Activated CD4-positive, alpha-beta T cell treated with anti-CD3 and anti-CD28 coated beads for 48 hours (primary cell): ENCODE measurements around the gene PYGB.

Source experiments
- DNase-seq: peaks from one replicate; pipeline ENCODE4 v3.0.0-alpha.2; 2020

PYGB gene

DNA sequence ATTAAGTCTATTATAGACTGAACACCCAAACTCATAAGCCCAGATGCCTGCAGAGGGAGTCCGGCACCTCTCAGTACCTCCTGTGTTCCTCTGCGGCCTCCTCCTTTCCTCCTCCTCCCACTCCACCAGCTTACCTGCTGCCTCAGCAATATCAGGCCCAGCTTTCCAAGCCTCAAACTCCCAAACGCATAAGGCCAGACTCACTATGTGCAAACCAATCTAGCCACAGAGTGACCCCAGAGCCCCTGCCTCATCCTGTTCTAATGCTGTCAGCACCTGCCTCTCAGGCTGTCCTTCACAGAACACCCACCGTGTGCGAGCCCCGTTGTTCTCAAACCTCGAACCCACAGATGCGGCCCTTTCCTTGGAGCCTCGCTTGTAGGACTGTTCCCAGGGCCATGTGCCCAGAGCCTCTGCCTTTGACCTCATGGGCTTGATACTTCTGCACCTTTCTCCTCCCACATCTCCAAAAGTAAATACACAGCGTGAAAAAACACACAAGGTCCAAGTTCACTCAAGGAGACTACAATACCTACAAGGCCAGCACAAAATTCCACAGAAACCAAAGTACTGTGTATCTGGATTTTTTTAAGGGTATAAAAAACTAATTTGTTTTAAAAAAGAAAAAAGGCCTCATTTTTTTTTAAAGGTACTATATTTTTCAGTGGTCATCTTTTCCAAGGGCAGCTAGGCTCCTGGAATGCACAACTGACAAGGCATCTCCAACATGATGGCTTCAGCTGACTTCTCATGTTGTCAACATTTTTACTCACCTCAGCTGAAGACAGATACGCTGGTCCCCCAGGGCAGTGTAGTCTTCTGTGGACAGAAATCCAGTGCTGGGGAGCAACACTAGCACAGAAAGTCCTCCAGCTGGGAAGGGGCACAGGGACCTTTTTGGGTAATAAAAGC, 90.5 kb downstream of the PYGB start:
- DNase-seq, result no peak

GRCh38 chr20:25339608-25340007, 91.7 kb downstream of the PYGB start:
- DNase-seq, result no peak

DNA sequence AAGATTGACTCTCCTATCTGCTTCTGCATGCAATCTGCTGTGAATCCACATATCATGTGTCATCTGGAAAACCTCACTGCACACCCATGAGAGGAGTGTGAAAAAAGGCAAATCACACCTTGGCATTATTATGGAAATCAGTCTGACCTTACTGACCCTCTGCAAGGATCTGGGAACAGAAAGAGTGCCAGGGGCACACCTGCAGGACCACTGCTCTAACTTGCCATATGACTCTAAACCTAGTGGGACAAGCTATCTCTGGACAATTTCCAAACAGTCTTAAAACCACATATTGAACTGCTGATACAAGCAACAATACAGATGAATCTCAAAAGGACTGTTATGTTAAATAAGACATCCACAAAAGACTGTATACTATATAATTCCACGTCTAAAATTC, 92.5 kb downstream of the PYGB start:
- DNase-seq, result no peak

DNA sequence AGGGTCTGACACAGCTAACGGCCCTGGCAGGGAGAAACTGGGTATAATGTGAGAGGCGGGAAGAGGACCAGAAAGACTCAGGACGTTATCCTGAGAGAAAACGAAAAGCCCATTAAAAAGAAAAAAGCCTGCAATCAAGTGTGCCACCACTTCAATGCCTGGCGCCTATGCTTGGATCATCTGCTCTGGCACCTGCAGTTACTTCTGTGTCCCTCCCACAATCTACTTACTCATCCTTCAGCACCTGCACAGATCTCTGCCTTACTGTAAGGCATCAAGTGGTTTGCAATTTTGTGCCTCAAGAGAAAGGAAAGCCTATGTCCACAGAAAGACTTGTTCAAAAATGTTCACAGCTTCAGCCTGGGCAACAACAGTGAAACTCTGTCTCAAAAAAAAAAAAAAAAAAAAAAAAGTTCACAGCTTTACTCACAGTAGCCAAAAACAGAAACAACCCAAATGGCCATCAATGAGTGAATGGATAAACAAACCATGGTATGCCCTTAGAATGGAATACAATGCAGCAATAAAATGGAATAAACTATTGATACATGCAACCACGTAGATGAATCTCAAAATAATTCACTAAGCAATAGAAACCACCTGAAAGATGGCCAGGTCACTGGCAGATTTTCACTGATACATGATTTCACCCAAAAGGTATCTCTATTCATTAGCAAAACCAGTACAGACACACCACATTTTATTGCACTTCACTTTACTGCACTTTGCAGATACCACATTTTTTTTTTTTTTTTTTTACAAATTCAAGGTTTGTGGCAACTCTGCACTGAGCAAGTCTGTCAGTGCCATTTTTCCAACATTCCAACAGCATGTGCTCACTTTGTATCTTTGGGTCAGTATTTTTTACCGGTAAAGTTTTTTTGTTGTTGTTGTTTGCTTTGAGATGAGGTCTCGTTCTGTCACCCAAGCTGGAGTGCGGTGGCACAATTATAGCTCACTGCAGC, 94.1 kb downstream of the PYGB start:
- DNase-seq, result no peak

DNA sequence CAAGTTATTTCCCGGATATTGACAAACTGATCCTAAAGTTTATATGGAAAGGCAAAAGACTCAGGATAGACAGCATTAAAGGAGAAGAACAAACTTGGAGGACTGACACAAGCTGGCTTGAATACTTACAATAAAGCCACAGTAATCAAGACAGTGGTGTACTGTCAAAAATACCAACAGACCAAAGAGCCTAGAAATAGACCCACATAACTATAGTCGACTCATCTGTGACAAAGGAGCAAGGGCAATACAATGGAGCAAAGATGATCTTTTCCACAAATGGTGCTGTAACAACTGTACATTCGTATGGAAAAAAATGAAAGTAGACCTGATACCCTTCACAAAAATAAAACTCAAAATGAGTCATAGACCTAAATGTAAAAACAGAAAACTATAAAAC, 96.7 kb downstream of the PYGB start:
- DNase-seq, result no peak

DNA sequence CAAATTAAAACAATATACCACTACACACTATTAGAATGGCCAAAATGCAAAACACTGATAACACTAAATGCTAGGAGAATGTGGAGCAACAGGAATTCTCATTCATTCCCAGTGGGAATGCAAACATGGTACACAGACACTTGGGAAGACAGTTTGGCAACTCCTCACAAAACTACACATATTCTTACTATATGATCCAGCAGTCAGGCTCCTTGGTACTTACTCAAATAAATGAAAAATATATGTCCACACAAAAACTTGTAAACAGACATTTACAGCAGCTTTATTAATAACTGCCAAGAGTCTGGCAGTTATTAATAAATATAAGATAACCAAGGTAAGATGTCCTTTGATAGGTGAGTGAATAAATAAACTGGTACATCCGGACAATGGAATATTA, 97.8 kb downstream of the PYGB start:
- DNase-seq, result no peak

DNA sequence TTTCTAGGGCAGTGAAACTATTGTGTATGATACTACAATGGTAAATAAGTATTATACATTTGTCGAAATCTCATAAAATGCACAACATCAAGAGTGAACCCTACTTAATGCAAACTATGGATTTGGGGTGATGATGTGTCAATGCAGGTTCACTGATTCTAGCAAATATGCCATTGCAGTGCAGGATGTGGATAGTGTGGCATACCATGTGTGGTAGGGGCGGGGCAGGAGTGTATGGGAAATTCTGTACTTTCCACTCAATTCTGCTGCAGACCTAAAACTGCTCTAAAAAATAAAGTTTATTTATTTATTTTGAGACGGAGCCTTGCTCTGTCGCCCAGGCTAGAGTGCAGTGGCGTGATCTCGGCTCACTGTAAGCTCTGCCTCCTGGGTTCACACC, 98.5 kb downstream of the PYGB start:
- DNase-seq, result no peak
